ENCODE results near the gene PREX1.

DNA sequence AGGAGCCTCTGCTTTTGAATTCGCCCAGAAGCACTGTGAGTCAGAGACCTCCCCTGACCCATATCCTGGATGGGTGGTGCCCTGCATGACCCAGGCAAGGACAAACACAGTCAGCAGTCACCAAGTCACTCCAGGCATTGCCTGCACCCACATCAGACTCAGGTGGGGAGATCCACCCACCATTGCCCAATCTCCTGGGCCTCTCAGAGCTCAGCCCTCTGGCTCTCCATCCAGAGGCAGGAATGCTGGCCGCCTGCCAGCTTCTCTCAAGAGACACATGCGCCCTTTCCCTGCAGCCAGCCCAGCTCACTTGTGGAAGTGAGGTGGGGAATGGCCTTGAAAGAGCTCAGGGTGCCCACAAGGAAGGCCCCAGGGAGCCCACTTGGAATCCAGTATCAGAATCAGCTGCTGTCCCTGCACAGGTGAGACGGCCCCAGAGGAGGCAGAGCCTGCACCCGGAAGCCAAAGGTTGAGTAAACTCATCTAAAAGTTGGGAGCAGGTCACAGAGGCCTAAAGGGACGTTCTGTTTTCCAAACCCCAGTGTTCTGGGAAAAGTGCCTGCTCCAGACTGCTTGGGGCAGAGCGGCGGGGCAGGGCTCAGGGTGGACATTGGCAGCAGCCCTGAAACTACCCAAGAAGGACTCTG, 129.8 kb downstream of the PREX1 start:
- TF ChIP-seq, protein P1, sequence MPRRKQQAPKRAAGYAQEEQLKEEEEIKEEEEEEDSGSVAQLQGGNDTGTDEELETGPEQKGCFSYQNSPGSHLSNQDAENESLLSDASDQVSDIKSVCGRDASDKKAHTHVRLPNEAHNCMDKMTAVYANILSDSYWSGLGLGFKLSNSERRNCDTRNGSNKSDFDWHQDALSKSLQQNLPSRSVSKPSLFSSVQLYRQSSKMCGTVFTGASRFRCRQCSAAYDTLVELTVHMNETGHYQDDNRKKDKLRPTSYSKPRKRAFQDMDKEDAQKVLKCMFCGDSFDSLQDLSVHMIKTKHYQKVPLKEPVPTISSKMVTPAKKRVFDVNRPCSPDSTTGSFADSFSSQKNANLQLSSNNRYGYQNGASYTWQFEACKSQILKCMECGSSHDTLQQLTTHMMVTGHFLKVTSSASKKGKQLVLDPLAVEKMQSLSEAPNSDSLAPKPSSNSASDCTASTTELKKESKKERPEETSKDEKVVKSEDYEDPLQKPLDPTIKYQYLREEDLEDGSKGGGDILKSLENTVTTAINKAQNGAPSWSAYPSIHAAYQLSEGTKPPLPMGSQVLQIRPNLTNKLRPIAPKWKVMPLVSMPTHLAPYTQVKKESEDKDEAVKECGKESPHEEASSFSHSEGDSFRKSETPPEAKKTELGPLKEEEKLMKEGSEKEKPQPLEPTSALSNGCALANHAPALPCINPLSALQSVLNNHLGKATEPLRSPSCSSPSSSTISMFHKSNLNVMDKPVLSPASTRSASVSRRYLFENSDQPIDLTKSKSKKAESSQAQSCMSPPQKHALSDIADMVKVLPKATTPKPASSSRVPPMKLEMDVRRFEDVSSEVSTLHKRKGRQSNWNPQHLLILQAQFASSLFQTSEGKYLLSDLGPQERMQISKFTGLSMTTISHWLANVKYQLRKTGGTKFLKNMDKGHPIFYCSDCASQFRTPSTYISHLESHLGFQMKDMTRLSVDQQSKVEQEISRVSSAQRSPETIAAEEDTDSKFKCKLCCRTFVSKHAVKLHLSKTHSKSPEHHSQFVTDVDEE (CRISPR knock-in tag; IDR thresholded peaks at IDR 0.05): no peak
- TF ChIP-seq BACH2 (CRISPR knock-in tag; IDR thresholded peaks at IDR 0.05; ENCODE audit: borderline replicate concordance) (no peak), SNAI2 (CRISPR knock-in tag; IDR thresholded peaks at IDR 0.05) (no peak), RARB (CRISPR knock-in tag; IDR thresholded peaks at IDR 0.05) (no peak), OSR1 (CRISPR knock-in tag; IDR thresholded peaks at IDR 0.05) (no peak), CSDC2 (CRISPR knock-in tag; IDR thresholded peaks at IDR 0.05) (no peak), ZC3H10 (CRISPR knock-in tag; IDR thresholded peaks at IDR 0.05) (no peak), ZFP3 (CRISPR knock-in tag; IDR thresholded peaks at IDR 0.05) (no peak), ZFP30 (CRISPR knock-in tag; IDR thresholded peaks at IDR 0.05) (no peak), ZNF565 (CRISPR knock-in tag; conservative IDR thresholded peaks at IDR 0.05; ENCODE audit: low read depth) (no peak)
- TF ChIP-seq, protein P2, sequence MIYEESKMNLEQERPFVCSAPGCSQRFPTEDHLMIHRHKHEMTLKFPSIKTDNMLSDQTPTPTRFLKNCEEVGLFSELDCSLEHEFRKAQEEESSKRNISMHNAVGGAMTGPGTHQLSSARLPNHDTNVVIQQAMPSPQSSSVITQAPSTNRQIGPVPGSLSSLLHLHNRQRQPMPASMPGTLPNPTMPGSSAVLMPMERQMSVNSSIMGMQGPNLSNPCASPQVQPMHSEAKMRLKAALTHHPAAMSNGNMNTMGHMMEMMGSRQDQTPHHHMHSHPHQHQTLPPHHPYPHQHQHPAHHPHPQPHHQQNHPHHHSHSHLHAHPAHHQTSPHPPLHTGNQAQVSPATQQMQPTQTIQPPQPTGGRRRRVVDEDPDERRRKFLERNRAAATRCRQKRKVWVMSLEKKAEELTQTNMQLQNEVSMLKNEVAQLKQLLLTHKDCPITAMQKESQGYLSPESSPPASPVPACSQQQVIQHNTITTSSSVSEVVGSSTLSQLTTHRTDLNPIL (CRISPR knock-in tag; IDR thresholded peaks at IDR 0.05; ENCODE audit: low read depth): no peak
- TF ChIP-seq, protein P3, sequence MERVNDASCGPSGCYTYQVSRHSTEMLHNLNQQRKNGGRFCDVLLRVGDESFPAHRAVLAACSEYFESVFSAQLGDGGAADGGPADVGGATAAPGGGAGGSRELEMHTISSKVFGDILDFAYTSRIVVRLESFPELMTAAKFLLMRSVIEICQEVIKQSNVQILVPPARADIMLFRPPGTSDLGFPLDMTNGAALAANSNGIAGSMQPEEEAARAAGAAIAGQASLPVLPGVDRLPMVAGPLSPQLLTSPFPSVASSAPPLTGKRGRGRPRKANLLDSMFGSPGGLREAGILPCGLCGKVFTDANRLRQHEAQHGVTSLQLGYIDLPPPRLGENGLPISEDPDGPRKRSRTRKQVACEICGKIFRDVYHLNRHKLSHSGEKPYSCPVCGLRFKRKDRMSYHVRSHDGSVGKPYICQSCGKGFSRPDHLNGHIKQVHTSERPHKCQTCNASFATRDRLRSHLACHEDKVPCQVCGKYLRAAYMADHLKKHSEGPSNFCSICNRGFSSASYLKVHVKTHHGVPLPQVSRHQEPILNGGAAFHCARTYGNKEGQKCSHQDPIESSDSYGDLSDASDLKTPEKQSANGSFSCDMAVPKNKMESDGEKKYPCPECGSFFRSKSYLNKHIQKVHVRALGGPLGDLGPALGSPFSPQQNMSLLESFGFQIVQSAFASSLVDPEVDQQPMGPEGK (CRISPR knock-in tag; IDR thresholded peaks at IDR 0.05; ENCODE audit: borderline replicate concordance): no peak
